HL-60/S4 treated with retinoic acid at 250 ng/mL for 4 days and 3 days (cell line): ENCODE measurements around the gene SLC6A16.

ENCODE experiments used
- in situ Hi-C: fragments of 300-500 bp; cut with MboI; formaldehyde crosslinking; loops from 2 replicates; pipeline ENCODE4 v1.7.0; 2022; ENCODE audit warnings: low sequenced_read_pairs

Gene SLC6A16

GRCh38 chr19:49347191-49347590, 22.2 kb upstream of the SLC6A16 start:
- in situ Hi-C loops = no loop called here

- in situ Hi-C loops = no loop called here
Observed at GRCh38 chr19:49344505-49345423, 19.8 kb upstream of the SLC6A16 start.

GRCh38 chr19:49343123-49343522, 18.1 kb upstream of the SLC6A16 start:
- in situ Hi-C loops = no loop called here

- in situ Hi-C loops = no loop called here
Observed at GRCh38 chr19:49342291-49342721, 17.3 kb upstream of the SLC6A16 start.

GRCh38 chr19:49340865-49341718, 16.1 kb upstream of the SLC6A16 start:
- in situ Hi-C loops = no loop called here

- in situ Hi-C loops = no loop called here
Observed at GRCh38 chr19:49340069-49340864, 15.3 kb upstream of the SLC6A16 start.

- in situ Hi-C loops = no loop called here
Observed at GRCh38 chr19:49339301-49340068, 14.5 kb upstream of the SLC6A16 start.

GRCh38 chr19:49338691-49339300, 13.8 kb upstream of the SLC6A16 start:
- in situ Hi-C loops = no loop called here

GRCh38 chr19:49338023-49338677, 13.2 kb upstream of the SLC6A16 start:
- in situ Hi-C loops = no loop called here

- in situ Hi-C loops = no loop called here
Observed at GRCh38 chr19:49337267-49338022, 12.5 kb upstream of the SLC6A16 start.

- in situ Hi-C loops = no loop called here
Observed at GRCh38 chr19:49336482-49337266, 11.7 kb upstream of the SLC6A16 start.

GRCh38 chr19:49335784-49336481, 10.9 kb upstream of the SLC6A16 start:
- in situ Hi-C loops = no loop called here

- in situ Hi-C loops = no loop called here
Observed at GRCh38 chr19:49335071-49335783, 10.2 kb upstream of the SLC6A16 start, which contains the start of gene CD37. CD37 (plus strand) TSS chr19:49335406; CDS start chr19:49335541, 135 bp downstream.

GRCh38 chr19:49333811-49334288, 8.9 kb upstream of the SLC6A16 start:
- in situ Hi-C loops = no loop called here

GRCh38 chr19:49333418-49333805, 8.4 kb upstream of the SLC6A16 start:
- in situ Hi-C loops = no loop called here
